COLO668 (cell line): ENCODE data around the gene OBI1.
"Not testable (repeated sequence)": the region's sequence is repeated elsewhere in the genome, so short reads cannot be mapped to it uniquely, and the experiment has no call there.

Experiments used
- DNase-seq: peaks from one replicate; lab custom pipeline; 2025; ENCODE audit not compliant: unreplicated experiment; lab: John Stamatoyannopoulos, UW

The OBI1 gene

GRCh38 chr13:78649997-78650716 is 8.8 kb downstream of the OBI1 start:
- DNase-seq = no peak

- not testable (repeated sequence) for DNase-seq
Observed at GRCh38 chr13:78647109-78647678, 11.8 kb downstream of the OBI1 start.

- DNase-seq = no peak
Observed at GRCh38 chr13:78638216-78638615, 20.7 kb downstream of the OBI1 start.

- no peak for DNase-seq
Observed at GRCh38 chr13:78636495-78636894, 22.5 kb downstream of the OBI1 start.

- DNase-seq = no peak
Observed at GRCh38 chr13:78632996-78633395, 26.0 kb downstream of the OBI1 start.

- DNase-seq = no peak
Observed at GRCh38 chr13:78631077-78631476, 27.9 kb downstream of the OBI1 start.

GRCh38 chr13:78630511-78630910 is 28.4 kb downstream of the OBI1 start:
- DNase-seq = no peak

- no peak for DNase-seq
Observed at GRCh38 chr13:78625384-78625783, 33.6 kb downstream of the OBI1 start.

GRCh38 chr13:78623132-78623531 is 35.8 kb downstream of the OBI1 start:
- no peak for DNase-seq

- no peak for DNase-seq
Observed at GRCh38 chr13:78620936-78621470, 38.0 kb downstream of the OBI1 start.

GRCh38 chr13:78618411-78618810 is 40.5 kb downstream of the OBI1 start:
- DNase-seq = no peak

GRCh38 chr13:78611040-78611439 is 47.9 kb downstream of the OBI1 start:
- no peak for DNase-seq

GRCh38 chr13:78610381-78610883 is 48.5 kb downstream of the OBI1 start:
- DNase-seq = no peak

- DNase-seq = peak; percentile 78
Observed at GRCh38 chr13:78609464-78610205, 49.3 kb downstream of the OBI1 start.

- peak; percentile 65 for DNase-seq
Observed at GRCh38 chr13:78608688-78609463, 50.1 kb downstream of the OBI1 start.

GRCh38 chr13:78608252-78608687 is 50.7 kb downstream of the OBI1 start:
- DNase-seq = no peak

- no peak for DNase-seq
Observed at GRCh38 chr13:78607409-78608251, 51.3 kb downstream of the OBI1 start.

- DNase-seq = no peak
Observed at GRCh38 chr13:78606471-78607408, 52.2 kb downstream of the OBI1 start.
